ENCODE data around the gene MYH14. TPM values are rescaled to one million over a fixed set of nuclear protein-coding genes. Genes with fewer than 3 reads are reported as not detected.

The MYH14 gene
- polyA plus RNA-seq, 1 donor from 2014 or later: not detected

DNA sequence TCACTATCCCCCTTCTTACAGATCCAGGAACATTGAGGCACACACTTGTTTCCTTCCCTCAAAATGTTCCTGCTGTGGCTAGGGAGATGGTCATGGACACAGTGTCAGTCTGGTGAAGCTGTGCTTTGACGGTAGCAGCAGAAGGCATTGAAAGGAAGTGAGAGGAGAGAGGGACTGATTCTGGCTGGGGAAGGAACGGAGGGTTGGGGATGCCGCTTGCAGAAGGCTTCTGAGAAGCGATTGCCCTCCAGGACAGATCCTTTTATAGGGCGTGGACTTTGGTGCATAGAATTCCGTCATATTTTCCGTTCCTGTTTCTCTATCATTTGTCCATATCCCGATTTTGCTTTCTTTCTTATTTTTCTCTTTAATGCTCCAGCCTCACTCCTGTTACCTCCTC lies 14.1 kb upstream of the MYH14 start:
- TF ChIP-seq TAF1 (IDR thresholded peaks at IDR 0.05; ENCODE audit: low read depth): no peak
- TF ChIP-seq, protein P1, sequence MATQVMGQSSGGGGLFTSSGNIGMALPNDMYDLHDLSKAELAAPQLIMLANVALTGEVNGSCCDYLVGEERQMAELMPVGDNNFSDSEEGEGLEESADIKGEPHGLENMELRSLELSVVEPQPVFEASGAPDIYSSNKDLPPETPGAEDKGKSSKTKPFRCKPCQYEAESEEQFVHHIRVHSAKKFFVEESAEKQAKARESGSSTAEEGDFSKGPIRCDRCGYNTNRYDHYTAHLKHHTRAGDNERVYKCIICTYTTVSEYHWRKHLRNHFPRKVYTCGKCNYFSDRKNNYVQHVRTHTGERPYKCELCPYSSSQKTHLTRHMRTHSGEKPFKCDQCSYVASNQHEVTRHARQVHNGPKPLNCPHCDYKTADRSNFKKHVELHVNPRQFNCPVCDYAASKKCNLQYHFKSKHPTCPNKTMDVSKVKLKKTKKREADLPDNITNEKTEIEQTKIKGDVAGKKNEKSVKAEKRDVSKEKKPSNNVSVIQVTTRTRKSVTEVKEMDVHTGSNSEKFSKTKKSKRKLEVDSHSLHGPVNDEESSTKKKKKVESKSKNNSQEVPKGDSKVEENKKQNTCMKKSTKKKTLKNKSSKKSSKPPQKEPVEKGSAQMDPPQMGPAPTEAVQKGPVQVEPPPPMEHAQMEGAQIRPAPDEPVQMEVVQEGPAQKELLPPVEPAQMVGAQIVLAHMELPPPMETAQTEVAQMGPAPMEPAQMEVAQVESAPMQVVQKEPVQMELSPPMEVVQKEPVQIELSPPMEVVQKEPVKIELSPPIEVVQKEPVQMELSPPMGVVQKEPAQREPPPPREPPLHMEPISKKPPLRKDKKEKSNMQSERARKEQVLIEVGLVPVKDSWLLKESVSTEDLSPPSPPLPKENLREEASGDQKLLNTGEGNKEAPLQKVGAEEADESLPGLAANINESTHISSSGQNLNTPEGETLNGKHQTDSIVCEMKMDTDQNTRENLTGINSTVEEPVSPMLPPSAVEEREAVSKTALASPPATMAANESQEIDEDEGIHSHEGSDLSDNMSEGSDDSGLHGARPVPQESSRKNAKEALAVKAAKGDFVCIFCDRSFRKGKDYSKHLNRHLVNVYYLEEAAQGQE (IDR thresholded peaks at IDR 0.05; ENCODE audit: borderline replicate concordance): no peak
- no peak for TF ChIP-seq POLR2AphosphoS5 (IDR thresholded peaks at IDR 0.05)
- TF ChIP-seq MXI1 (conservative IDR thresholded peaks at IDR 0.05; ENCODE audit: poor library complexity, severe bottlenecking): no peak
- no peak for TF ChIP-seq RAD21 (conservative IDR thresholded peaks at IDR 0.05)
- TF ChIP-seq, protein P2, sequence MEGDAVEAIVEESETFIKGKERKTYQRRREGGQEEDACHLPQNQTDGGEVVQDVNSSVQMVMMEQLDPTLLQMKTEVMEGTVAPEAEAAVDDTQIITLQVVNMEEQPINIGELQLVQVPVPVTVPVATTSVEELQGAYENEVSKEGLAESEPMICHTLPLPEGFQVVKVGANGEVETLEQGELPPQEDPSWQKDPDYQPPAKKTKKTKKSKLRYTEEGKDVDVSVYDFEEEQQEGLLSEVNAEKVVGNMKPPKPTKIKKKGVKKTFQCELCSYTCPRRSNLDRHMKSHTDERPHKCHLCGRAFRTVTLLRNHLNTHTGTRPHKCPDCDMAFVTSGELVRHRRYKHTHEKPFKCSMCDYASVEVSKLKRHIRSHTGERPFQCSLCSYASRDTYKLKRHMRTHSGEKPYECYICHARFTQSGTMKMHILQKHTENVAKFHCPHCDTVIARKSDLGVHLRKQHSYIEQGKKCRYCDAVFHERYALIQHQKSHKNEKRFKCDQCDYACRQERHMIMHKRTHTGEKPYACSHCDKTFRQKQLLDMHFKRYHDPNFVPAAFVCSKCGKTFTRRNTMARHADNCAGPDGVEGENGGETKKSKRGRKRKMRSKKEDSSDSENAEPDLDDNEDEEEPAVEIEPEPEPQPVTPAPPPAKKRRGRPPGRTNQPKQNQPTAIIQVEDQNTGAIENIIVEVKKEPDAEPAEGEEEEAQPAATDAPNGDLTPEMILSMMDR (IDR thresholded peaks at IDR 0.05; ENCODE audit: poor library complexity, severe bottlenecking): no peak
- no peak for TF ChIP-seq EP300 (conservative IDR thresholded peaks at IDR 0.05; ENCODE audit: poor library complexity, severe bottlenecking)
- no peak for TF ChIP-seq SMC3 (conservative IDR thresholded peaks at IDR 0.05; ENCODE audit: poor library complexity)
- TF ChIP-seq EZH2 (IDR thresholded peaks at IDR 0.05; ENCODE audit: borderline replicate concordance, insufficient read depth, low read length, poor library complexity, severe bottlenecking): no peak
- no peaks in the 10 kb centered on the region for H4K20me1 ChIP-seq (ENCODE audit: insufficient read depth)
- H3K36me3 ChIP-seq (ENCODE audit: insufficient read depth, low read length): no peaks in the 10 kb centered on the region
- no peak overlapping the region for H3K4me3 ChIP-seq (ENCODE audit: low read length)
- no peaks in the 10 kb centered on the region for H3K79me2 ChIP-seq (replicated peaks; ENCODE audit: insufficient read depth, low read length)
- H3K27ac ChIP-seq (ENCODE audit: low read length): no peak overlapping the region
- H3K9me3 ChIP-seq (ENCODE audit: low read length): no peaks in the 10 kb centered on the region
- no peaks in the 10 kb centered on the region for H3K27me3 ChIP-seq (ENCODE audit: insufficient read depth, low read depth, low read length)
- H3K9ac ChIP-seq (ENCODE audit: low read length): no peak overlapping the region
- H3K4me2 ChIP-seq (ENCODE audit: low read length): no peak overlapping the region
- no peaks in the 10 kb centered on the region for H3K9me2 ChIP-seq (ENCODE audit: insufficient read depth, low read length)
- no peak overlapping the region for H2AFZ ChIP-seq (ENCODE audit: low read depth, low read length)
- no peaks in the 10 kb centered on the region for H3F3A ChIP-seq (ENCODE audit: insufficient read depth, low read length, poor library complexity, severe bottlenecking)

DNA sequence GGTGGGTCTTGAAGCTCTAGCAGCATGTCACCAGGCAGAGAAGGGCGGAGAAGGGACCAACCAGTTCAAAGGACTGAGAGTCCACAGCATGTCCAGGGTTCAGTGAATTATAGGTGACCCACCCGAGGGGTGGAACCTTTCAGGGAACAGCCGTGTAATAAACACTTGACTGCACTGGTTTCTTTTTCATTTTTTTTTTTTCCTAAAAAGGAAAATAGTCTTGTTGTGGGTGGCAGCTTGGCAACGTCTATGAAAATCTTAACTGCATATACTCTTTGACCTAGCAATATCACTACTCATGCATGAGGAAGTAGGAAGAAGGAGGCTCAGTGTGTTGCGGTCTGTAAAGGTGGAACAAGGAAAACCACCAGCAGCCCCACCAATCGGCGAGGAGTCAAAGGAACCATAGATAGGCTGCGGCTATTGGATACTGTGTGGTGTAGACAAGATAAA lies 13.0 kb upstream of the MYH14 start:
- no peaks in the 10 kb centered on the region for H3K9me2 ChIP-seq (ENCODE audit: insufficient read depth, low read length)
- H4K20me1 ChIP-seq (ENCODE audit: insufficient read depth): no peaks in the 10 kb centered on the region
- H3F3A ChIP-seq (ENCODE audit: insufficient read depth, low read length, poor library complexity, severe bottlenecking): no peaks in the 10 kb centered on the region

More for the DNA sequence above, 13.0 kb upstream of the MYH14 start:
- no peak overlapping the region for H3K4me2 ChIP-seq (ENCODE audit: low read length)
- H3K9ac ChIP-seq (ENCODE audit: low read length): no peak overlapping the region
- H3K27ac ChIP-seq (ENCODE audit: low read length): no peak overlapping the region
- H2AFZ ChIP-seq (ENCODE audit: low read depth, low read length): no peak overlapping the region
- no peaks in the 10 kb centered on the region for H3K9me3 ChIP-seq (ENCODE audit: low read length)
- no peaks in the 10 kb centered on the region for H3K27me3 ChIP-seq (ENCODE audit: insufficient read depth, low read depth, low read length)
- no peak overlapping the region for H3K4me3 ChIP-seq (ENCODE audit: low read length)
- TF ChIP-seq RAD21 (conservative IDR thresholded peaks at IDR 0.05): no peak
- no peak for TF ChIP-seq POLR2AphosphoS5 (IDR thresholded peaks at IDR 0.05)
- no peak for TF ChIP-seq SMC3 (conservative IDR thresholded peaks at IDR 0.05; ENCODE audit: poor library complexity)
- no peak for TF ChIP-seq EZH2 (IDR thresholded peaks at IDR 0.05; ENCODE audit: borderline replicate concordance, insufficient read depth, low read length, poor library complexity, severe bottlenecking)
- no peak for TF ChIP-seq TAF1 (IDR thresholded peaks at IDR 0.05; ENCODE audit: low read depth)
- TF ChIP-seq, protein P1 (IDR thresholded peaks at IDR 0.05; ENCODE audit: borderline replicate concordance): no peak
- TF ChIP-seq, protein P2 (IDR thresholded peaks at IDR 0.05; ENCODE audit: poor library complexity, severe bottlenecking): no peak
- TF ChIP-seq MXI1 (conservative IDR thresholded peaks at IDR 0.05; ENCODE audit: poor library complexity, severe bottlenecking): no peak
- no peak for TF ChIP-seq EP300 (conservative IDR thresholded peaks at IDR 0.05; ENCODE audit: poor library complexity, severe bottlenecking)
- no peaks in the 10 kb centered on the region for H3K36me3 ChIP-seq (ENCODE audit: insufficient read depth, low read length)
- H3K79me2 ChIP-seq (replicated peaks; ENCODE audit: insufficient read depth, low read length): no peaks in the 10 kb centered on the region
